HG03571 (cell line): ENCODE measurements around the gene SLC8A3.

Source experiments
- ATAC-seq: cut with Tn5 transposase; IDR thresholded peaks from one replicate; pipeline ENCODE4 v1.9.1; 2021; ENCODE audit not compliant: unreplicated experiment

Gene SLC8A3

DNA sequence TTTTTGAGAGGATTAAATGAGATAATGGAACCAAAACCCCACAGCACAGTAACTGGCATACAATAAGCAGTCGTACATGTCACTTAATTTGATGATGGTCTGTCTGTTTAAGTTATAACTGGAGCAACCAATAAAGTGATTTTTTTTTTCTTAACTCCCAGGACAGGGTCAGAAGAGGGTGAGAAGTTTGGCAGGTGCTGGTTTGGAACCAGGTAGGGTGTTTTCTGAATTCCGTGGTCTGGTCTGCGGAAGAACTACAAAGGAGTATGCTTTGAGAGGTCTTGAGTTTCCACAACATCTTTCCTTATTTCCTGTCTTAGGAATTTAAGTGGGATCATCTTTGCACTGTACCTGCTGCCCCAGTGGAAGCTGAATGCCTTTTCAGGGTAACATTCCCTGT, 111.7 kb downstream of the SLC8A3 start:
- ATAC-seq = no peak

GRCh38 chr14:70073924-70074566, 114.7 kb downstream of the SLC8A3 start:
- ATAC-seq = no peak

DNA sequence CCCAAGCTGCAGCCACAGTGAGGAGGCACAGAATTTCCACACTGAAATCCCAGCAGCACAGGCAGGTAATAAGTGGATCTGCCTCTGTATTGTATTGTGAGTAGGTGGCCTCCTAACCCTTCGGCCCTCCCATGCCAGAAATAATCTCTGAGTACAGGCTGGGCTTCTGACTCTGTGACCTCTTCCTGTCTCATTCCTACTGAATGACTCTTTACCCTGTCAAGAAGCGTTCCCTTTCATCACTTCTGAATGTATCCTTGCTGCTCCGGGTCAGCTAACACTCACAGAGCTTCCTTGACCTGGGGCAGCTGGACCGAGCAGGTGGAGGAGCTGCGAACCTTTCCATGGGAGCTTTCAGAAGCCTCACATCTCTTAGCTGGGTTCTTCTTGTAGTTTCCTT, 119.6 kb downstream of the SLC8A3 start:
- ATAC-seq = no peak

DNA sequence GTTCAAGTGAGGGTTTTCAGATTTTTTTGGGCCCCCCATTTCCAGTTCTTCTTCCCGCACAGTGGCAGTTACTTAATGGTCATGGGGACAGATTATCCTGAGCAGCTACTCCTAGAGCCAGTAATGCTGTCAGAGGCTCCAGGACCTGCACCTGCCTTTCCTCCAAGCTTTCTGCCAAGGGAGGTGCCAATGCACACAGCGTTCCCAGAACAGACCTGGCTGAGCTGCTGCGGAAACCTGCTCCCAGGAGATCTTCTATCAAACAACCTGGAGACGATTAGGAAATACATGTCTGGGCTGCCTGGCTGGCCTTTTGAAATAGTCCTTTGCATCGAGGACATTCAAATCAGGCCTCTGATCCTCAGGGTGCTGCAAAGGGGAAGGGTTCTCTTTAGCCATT, 120.9 kb downstream of the SLC8A3 start:
- ATAC-seq = no peak

DNA sequence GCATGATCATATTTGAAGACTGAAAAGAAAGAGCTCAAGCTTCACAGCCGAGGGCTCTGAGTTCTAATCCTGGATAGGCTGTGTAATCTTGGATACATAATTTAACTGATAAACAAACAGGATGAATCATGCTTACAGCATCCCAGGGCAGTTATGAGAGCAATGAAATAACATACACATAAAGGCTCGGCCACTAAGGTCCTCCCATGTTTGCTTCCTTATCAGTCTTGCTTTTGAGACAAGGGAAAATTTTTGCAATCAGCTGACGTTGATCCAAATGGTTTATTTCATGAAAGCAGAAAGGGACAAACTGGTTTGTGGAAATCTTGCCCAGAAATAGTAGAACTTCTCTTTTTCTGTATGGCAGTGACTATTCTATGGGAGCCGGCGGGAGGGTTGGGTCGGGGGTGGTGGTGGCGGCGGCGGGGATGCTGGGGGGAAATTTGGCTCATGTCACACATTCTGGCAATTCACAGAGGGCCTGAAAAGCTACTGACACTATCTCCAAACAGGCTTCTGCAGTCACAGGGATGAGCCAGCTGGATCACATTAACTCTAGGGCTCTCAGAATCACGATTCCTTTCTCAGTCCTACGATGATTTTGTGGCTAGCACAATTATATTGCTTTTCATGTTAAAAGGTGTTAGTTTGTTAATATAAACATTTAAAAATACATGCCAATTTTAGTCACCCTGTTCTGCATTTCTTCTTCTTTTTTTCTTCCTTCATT, 124.5 kb downstream of the SLC8A3 start:
- no peak for ATAC-seq

- no peak for ATAC-seq
Measured at GRCh38 chr14:70061108-70061507, 127.6 kb downstream of the SLC8A3 start.

- ATAC-seq = no peak
Measured at GRCh38 chr14:70059545-70059944, 129.2 kb downstream of the SLC8A3 start.

DNA sequence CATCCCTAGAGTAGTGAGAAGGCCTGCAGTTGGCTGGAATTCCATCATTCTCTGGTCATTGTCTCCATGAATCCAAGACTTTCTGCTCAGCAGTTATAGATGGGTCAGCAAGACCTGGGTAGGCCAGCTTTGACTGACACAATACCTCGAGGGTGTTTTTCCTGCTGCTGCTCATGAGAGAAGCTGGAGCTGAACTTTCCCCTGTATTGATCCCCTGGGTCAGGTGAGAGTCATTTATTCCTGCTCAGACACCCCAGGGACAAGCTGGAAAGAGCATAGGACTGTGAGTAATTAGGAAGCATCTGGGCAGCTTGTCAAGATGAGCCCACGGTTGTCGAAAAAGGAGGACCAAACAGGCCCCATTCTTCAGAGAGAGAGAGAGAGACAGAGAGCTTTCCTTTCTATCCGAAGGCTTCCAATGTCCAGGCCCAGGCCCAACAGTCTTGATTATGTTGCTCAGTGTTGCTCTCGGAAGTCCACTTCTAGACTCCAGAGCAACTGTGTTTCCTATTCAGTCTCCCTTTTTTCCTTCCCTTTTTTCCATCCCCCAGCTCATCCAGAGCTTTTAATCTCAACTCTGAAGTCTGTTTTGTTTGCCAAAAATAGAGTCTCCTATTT, 131.1 kb downstream of the SLC8A3 start:
- ATAC-seq = no peak

DNA sequence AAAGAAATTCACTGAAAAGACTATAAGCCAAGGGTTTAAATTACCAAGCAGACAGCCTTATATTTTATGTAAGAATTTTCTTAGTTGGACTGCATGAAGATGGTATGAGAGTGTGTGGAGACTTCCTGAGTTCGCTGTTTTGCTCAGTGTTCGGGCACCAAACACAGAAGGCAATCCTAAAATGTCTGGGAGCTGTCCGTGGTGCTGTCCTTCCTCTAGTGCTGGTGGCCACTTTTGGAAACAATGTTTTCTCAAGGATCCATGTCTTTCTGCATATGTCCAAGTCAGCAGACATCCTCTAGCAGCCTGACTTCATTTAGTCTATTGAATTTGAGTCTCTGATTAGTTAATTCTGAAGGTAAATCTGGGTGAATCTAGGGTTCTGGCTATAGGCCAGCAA, 135.8 kb downstream of the SLC8A3 start:
- no peak for ATAC-seq

- no peak for ATAC-seq
Measured at GRCh38 chr14:70050136-70050535, 138.6 kb downstream of the SLC8A3 start.

- ATAC-seq = no peak
Measured at GRCh38 chr14:70049605-70050004, 139.1 kb downstream of the SLC8A3 start.

- no peak for ATAC-seq
Measured at GRCh38 chr14:70048313-70048654, 140.5 kb downstream of the SLC8A3 start.

GRCh38 chr14:70047598-70048312, 141.0 kb downstream of the SLC8A3 start:
- ATAC-seq = no peak

GRCh38 chr14:70045844-70046535, 142.8 kb downstream of the SLC8A3 start:
- ATAC-seq = no peak

DNA sequence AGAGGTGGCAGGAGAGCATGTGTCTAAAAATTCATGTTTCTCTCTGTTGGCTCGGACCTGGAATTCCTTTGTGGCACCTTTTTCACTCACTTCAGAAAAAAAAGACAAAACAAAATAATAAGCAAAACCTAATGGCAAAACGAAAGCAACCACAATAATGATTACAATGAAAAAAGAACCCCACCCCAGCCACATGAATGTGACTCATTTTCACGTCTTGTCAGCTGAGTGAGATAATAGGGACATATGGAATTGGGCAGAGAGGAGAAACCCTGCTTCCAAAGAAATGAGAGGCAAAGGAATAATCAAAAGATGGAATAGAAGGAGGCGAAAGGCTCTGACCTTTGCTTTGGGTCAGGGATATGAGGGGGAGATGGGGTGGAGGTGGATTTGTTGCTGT, 143.4 kb downstream of the SLC8A3 start:
- no peak for ATAC-seq

DNA sequence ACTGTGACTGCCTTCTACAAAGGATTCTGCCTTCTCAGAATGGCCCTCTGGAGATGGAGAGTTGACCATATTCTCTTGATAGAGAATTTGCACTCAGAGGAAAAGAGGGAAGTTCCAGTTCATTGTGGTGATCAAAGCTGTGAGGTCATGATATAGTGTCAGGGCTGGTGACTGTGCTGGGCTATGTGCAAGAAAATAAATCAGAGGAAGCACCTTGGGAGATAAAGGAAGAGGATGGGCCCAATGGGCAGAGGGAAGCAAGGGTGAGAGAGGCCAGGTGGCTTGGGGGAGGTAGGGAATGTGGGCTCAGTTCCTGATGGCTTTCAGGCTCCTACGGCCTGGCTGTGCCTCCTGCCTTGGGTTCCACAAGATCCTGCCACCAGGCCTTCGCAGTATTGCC, 145.8 kb downstream of the SLC8A3 start:
- ATAC-seq = no peak

- ATAC-seq = no peak
Measured at GRCh38 chr14:70036665-70037064, 152.1 kb downstream of the SLC8A3 start.

- ATAC-seq = no peak
Measured at GRCh38 chr14:70034257-70034656, 154.5 kb downstream of the SLC8A3 start.

DNA sequence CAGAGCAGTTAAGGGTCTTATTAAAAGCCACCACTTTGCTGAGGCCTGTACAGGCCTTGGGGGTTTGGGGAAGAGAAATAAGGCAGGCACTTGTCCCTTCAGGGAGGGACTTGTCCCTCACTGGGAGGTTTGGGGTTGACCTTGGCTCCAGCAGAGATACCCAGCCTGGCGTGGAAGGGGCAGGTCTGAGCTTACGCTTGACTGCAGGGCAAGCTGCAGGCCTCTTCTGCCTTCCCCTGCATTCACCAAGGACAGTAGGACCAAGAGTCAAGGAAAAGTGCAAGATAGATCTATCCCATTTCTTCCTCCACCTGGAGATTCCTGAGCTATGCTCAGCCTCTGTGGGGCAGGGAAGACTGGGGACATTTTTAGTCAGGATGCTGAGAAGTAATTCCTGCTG, 155.2 kb downstream of the SLC8A3 start:
- no peak for ATAC-seq

GRCh38 chr14:70033116-70033515, 155.6 kb downstream of the SLC8A3 start:
- no peak for ATAC-seq

DNA sequence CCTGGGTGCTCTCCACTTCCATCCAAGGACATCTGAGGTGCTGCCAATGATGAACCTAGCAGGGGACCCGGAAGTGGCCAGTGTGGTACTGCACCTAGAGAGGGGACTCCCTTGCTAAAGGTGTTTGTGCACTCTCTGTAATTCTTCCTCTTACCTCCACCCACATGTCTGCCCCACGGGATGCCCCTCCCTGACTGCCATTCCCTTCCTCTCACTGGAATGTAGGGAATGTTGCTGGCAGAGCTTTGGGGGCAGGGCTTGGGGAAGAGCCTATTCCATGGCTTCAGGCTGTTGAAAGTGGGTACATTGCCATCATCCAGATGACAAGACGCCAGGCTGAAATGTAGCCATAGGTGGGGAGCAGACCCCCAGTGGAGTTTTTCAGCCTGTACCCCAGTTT, 156.3 kb downstream of the SLC8A3 start:
- no peak for ATAC-seq
